HepG2 (cell line): ENCODE data around the gene FABP1. TPM values are rescaled to one million over a fixed set of nuclear protein-coding genes. Genes with fewer than 3 reads are reported as not detected.

ENCODE experiments used
- ARNT ChIP-seq: fragments of 450-650 bp; IDR thresholded peaks from 2 replicates; pipeline ENCODE4 v1.6.1; 2017
- SALL2 ChIP-seq: sonication (generic); formaldehyde crosslinking; IDR thresholded peaks from 2 replicates; pipeline ENCODE4 v1.8.1; 2023; ENCODE audit warnings: mild to moderate bottlenecking, missing genetic modification reagents, inconsistent platforms
- SETDB1 ChIP-seq: sonication (generic); formaldehyde crosslinking; IDR thresholded peaks from 2 replicates; pipeline ENCODE4 v1.5.1; 2020; ENCODE audit warnings: missing genetic modification reagents, mild to moderate bottlenecking, borderline replicate concordance
- ZNF562 ChIP-seq: sonication (generic); formaldehyde crosslinking; IDR thresholded peaks from 2 replicates; pipeline ENCODE4 v1.8.0; 2022; ENCODE audit warnings: missing genetic modification reagents, borderline replicate concordance
- ZNF580 ChIP-seq: IDR thresholded peaks from 2 replicates; pipeline ENCODE4 v1.6.1; 2016; ENCODE audit warnings: low read depth, borderline replicate concordance
- ZNF644 ChIP-seq: IDR thresholded peaks from 2 replicates; pipeline ENCODE4 v1.6.1; 2016; ENCODE audit warnings: low read depth
- ZNF687 ChIP-seq: sonication (generic); formaldehyde crosslinking; IDR thresholded peaks from 2 replicates; pipeline ENCODE4 v1.5.1; 2020; ENCODE audit warnings: mild to moderate bottlenecking, missing genetic modification reagents, moderate library complexity
- ZNF710 ChIP-seq: sonication (generic); formaldehyde crosslinking; IDR thresholded peaks from 2 replicates; pipeline ENCODE4 v1.5.0; 2020; ENCODE audit warnings: mild to moderate bottlenecking, missing genetic modification reagents, borderline replicate concordance
- polyA plus RNA-seq, 8 experiments: library from polyadenylated mRNA; depleted of rRNA in 3 of 8; stranded (reverse) in 7 of 8; unstranded in 1 of 8; fragments of >200 nt; fragmentation: Illumina TruSeq in 4 of 8; extraction: Trizol in 4 of 8; gene quantifications; 2 replicates each; pipeline versions ENCODE4 v1.2.1 to v1.2.3, GENCODE V29; 2011 to 2016; ENCODE audit warnings: low read depth in 4 of 8, missing spikeins in 1 of 8, mixed read lengths in 1 of 8; ENCODE audit not compliant: insufficient read depth in 1 of 8
- total RNA-seq, 5 experiments: library from RNA; depleted of rRNA; stranded (reverse); fragments of >200 nt; fragmentation: Illumina TruSeq; extraction: Trizol; gene quantifications; 2 replicates each; pipeline ENCODE4 v1.2.3, GENCODE V29; 2016; ENCODE audit warnings: low read depth in 1 of 5
- TF ChIP-seq, protein P1 (sequence below): sonication (generic); formaldehyde crosslinking; IDR thresholded peaks from one replicate; pipeline ENCODE4 v1.5.1; 2020; ENCODE audit warnings: mild to moderate bottlenecking, missing genetic modification reagents; ENCODE audit errors: not compliant biosample characterization
- TF ChIP-seq, protein P2 (sequence below): sonication (generic); formaldehyde crosslinking; IDR thresholded peaks from 2 replicates; pipeline ENCODE4 v1.4.0; 2020; ENCODE audit warnings: mild to moderate bottlenecking, missing genetic modification reagents
- TF ChIP-seq, protein P3 (sequence below): conservative IDR thresholded peaks from 2 replicates; pipeline ENCODE4 v1.6.1; 2018; ENCODE audit warnings: missing genetic modification reagents

The FABP1 gene
- total and polyA plus RNA-seq, 2 of the 13 experiments (the other 11 are each of a cell fraction or from before 2014, with no cell fraction given), result 644 to 1,608 TPM

- TF ChIP-seq, protein P1, sequence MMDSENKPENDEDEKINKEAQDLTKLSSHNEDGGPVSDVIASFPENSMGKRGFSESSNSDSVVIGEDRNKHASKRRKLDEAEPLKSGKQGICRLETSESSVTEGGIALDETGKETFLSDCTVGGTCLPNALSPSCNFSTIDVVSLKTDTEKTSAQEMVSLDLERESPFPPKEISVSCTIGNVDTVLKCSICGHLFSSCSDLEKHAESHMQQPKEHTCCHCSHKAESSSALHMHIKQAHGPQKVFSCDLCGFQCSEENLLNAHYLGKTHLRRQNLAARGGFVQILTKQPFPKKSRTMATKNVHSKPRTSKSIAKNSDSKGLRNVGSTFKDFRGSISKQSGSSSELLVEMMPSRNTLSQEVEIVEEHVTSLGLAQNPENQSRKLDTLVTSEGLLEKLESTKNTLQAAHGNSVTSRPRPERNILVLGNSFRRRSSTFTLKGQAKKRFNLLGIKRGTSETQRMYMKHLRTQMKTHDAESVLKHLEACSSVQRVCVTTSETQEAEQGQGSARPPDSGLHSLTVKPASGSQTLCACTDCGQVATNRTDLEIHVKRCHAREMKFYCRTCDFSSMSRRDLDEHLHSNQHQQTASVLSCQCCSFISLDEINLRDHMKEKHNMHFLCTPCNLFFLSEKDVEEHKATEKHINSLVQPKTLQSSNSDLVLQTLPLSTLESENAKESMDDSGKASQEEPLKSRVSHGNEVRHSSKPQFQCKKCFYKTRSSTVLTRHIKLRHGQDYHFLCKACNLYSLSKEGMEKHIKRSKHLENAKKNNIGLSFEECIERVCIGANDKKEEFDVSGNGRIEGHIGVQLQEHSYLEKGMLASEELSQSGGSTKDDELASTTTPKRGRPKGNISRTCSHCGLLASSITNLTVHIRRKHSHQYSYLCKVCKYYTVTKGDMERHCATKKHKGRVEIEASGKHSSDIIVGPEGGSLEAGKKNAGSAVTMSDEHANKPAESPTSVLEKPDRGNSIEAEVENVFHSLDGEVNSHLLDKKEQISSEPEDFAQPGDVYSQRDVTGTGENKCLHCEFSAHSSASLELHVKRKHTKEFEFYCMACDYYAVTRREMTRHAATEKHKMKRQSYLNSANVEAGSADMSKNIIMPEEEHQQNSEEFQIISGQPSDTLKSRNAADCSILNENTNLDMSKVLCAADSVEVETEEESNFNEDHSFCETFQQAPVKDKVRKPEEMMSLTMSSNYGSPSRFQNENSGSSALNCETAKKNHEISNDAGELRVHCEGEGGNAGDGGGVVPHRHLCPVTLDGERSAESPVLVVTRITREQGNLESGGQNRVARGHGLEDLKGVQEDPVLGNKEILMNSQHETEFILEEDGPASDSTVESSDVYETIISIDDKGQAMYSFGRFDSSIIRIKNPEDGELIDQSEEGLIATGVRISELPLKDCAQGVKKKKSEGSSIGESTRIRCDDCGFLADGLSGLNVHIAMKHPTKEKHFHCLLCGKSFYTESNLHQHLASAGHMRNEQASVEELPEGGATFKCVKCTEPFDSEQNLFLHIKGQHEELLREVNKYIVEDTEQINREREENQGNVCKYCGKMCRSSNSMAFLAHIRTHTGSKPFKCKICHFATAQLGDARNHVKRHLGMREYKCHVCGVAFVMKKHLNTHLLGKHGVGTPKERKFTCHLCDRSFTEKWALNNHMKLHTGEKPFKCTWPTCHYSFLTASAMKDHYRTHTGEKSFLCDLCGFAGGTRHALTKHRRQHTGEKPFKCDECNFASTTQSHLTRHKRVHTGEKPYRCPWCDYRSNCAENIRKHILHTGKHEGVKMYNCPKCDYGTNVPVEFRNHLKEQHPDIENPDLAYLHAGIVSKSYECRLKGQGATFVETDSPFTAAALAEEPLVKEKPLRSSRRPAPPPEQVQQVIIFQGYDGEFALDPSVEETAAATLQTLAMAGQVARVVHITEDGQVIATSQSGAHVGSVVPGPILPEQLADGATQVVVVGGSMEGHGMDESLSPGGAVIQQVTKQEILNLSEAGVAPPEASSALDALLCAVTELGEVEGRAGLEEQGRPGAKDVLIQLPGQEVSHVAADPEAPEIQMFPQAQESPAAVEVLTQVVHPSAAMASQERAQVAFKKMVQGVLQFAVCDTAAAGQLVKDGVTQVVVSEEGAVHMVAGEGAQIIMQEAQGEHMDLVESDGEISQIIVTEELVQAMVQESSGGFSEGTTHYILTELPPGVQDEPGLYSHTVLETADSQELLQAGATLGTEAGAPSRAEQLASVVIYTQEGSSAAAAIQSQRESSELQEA (CRISPR knock-in tag), result no peak
- no peak for TF ChIP-seq ARNT
- TF ChIP-seq ZNF687 (CRISPR knock-in tag), result no peak
- peak; percentile 84 for TF ChIP-seq ZNF644
- TF ChIP-seq ZNF580, result peak; percentile 85; the same call in 1 of the 2 replicates
- TF ChIP-seq SETDB1 (CRISPR knock-in tag), result no peak
- TF ChIP-seq, protein P2, sequence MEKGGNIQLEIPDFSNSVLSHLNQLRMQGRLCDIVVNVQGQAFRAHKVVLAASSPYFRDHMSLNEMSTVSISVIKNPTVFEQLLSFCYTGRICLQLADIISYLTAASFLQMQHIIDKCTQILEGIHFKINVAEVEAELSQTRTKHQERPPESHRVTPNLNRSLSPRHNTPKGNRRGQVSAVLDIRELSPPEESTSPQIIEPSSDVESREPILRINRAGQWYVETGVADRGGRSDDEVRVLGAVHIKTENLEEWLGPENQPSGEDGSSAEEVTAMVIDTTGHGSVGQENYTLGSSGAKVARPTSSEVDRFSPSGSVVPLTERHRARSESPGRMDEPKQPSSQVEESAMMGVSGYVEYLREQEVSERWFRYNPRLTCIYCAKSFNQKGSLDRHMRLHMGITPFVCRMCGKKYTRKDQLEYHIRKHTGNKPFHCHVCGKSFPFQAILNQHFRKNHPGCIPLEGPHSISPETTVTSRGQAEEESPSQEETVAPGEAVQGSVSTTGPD (CRISPR knock-in tag), result no peak
- TF ChIP-seq, protein P3, sequence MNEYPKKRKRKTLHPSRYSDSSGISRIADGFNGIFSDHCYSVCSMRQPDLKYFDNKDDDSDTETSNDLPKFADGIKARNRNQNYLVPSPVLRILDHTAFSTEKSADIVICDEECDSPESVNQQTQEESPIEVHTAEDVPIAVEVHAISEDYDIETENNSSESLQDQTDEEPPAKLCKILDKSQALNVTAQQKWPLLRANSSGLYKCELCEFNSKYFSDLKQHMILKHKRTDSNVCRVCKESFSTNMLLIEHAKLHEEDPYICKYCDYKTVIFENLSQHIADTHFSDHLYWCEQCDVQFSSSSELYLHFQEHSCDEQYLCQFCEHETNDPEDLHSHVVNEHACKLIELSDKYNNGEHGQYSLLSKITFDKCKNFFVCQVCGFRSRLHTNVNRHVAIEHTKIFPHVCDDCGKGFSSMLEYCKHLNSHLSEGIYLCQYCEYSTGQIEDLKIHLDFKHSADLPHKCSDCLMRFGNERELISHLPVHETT (CRISPR knock-in tag), result no peak
- TF ChIP-seq SALL2, result no peak
- TF ChIP-seq ZNF710 (CRISPR knock-in tag), result peak; percentile 83; the same call in 1 of the 2 replicates
- no peak for TF ChIP-seq ZNF562
Observed at GRCh38 chr2:88139203-88139702, 11.4 kb upstream of the FABP1 start (continued).
